K562 (cell line): ENCODE data around the gene NKX1-2. TPM values are rescaled to one million over a fixed set of nuclear protein-coding genes. Genes with fewer than 3 reads are reported as not detected.

ENCODE experiments used
- CBX8 ChIP-seq: fragments of 200-600 bp; sonication (generic); IDR thresholded peaks from 2 replicates; pipeline ENCODE4 v1.6.1; 2012; ENCODE audit warnings: borderline replicate concordance, mixed run types, low read depth, mild to moderate bottlenecking, moderate library complexity, mixed read lengths, low read length, control low read depth, inconsistent platforms; ENCODE audit not compliant: poor library complexity, severe bottlenecking; ENCODE audit errors: extremely low read depth
- DMBX1 ChIP-seq: fragments of 250-450 bp; sonication (Bioruptor Pico); IDR thresholded peaks from 2 replicates; pipeline ENCODE4 v1.8.0; 2022; ENCODE audit warnings: inconsistent platforms, mild to moderate bottlenecking, moderate library complexity, borderline replicate concordance
- EWSR1 ChIP-seq: fragments of 450-650 bp; IDR thresholded peaks from 2 replicates; pipeline ENCODE4 v1.6.1; 2018; ENCODE audit warnings: borderline replicate concordance, mild to moderate bottlenecking, low read depth, moderate library complexity; ENCODE audit not compliant: partially characterized antibody
- KAT7 ChIP-seq: sonication (generic); formaldehyde crosslinking; IDR thresholded peaks from 2 replicates; pipeline ENCODE4 v1.8.0; 2022; ENCODE audit warnings: missing genetic modification reagents, mild to moderate bottlenecking, borderline replicate concordance
- ZFPM2 ChIP-seq: fragments of 250-450 bp; sonication (Bioruptor Pico); IDR thresholded peaks from 2 replicates; pipeline ENCODE4 v1.5.1; 2022; ENCODE audit warnings: mild to moderate bottlenecking
- ZNF12 ChIP-seq: sonication (generic); formaldehyde crosslinking; IDR thresholded peaks from 2 replicates; pipeline ENCODE4 v1.4.0; 2020; ENCODE audit warnings: mild to moderate bottlenecking, missing genetic modification reagents
- ZNF253 ChIP-seq: fragments of 250-450 bp; sonication (Bioruptor Pico); conservative IDR thresholded peaks from 2 replicates; pipeline ENCODE4 v1.6.1; 2021; ENCODE audit warnings: mild to moderate bottlenecking
- ZNF408 ChIP-seq: fragments of 250-450 bp; sonication (Bioruptor Pico); IDR thresholded peaks from 2 replicates; pipeline ENCODE4 v1.4.0; 2020; ENCODE audit warnings: low read depth, mild to moderate bottlenecking, moderate library complexity
- polyA plus RNA-seq, 8 experiments: library from polyadenylated mRNA; depleted of rRNA in 4 of 8; stranded (reverse) in 5 of 8; unstranded in 3 of 8; fragments of >200 nt; fragmentation: Nextera tagmentation in 2 of 8; fragmentation: Illumina TruSeq in 1 of 8; extraction: Ambion mirVana in 2 of 8; extraction: Trizol in 1 of 8; gene quantifications; 2 replicates each; pipeline versions ENCODE4 v1.2.1 to v1.2.3, GENCODE V29; 2011 to 2014; ENCODE audit warnings: inconsistent platforms in 1 of 8, missing spikeins in 1 of 8
- total RNA-seq, 7 experiments: library from RNA; depleted of rRNA in 6 of 7; stranded (reverse); fragments of >200 nt in 6 of 7; fragmentation: Illumina TruSeq in 2 of 7; extraction: Trizol in 2 of 7; gene quantifications; 2 replicates each; pipeline versions ENCODE4 v1.2.1 to v1.2.3, GENCODE V29; 2011 to 2021; ENCODE audit warnings: low replicate concordance in 1 of 7
- TF ChIP-seq, protein P1 (sequence below): fragments of 450-650 bp; formaldehyde crosslinking; IDR thresholded peaks from 2 replicates; pipeline ENCODE4 v1.4.0; 2022; ENCODE audit warnings: missing genetic modification characterization
- TF ChIP-seq, protein P2 (sequence below): fragments of 450-650 bp; IDR thresholded peaks from 2 replicates; pipeline ENCODE4 v1.6.1; 2017; ENCODE audit warnings: mild to moderate bottlenecking, moderate library complexity
- TF ChIP-seq, protein P3 (sequence below): conservative IDR thresholded peaks from 2 replicates; pipeline ENCODE4 v1.6.1; 2011; ENCODE audit warnings: low read depth, mild to moderate bottlenecking, low read length; ENCODE audit not compliant: control insufficient read depth
- TF ChIP-seq, protein P4 (sequence below), 2 experiments: IDR thresholded peaks; 2 replicates each; pipeline ENCODE4 v1.6.1; 2011; ENCODE audit warnings: borderline replicate concordance in 1 of 2, control low read depth in 1 of 2, low read depth in 1 of 2, low read length in 1 of 2, mild to moderate bottlenecking in 1 of 2, mixed read lengths in 1 of 2, moderate library complexity in 1 of 2; ENCODE audit not compliant: insufficient read depth in 1 of 2, insufficient read length in 1 of 2, poor library complexity in 1 of 2, severe bottlenecking in 1 of 2; ENCODE audit errors: extremely low read depth in 1 of 2

The NKX1-2 gene
- total and polyA plus RNA-seq, 9 of the 15 experiments (the other 6 are each of a cell fraction or from before 2014, with no cell fraction given) = not detected

DNA sequence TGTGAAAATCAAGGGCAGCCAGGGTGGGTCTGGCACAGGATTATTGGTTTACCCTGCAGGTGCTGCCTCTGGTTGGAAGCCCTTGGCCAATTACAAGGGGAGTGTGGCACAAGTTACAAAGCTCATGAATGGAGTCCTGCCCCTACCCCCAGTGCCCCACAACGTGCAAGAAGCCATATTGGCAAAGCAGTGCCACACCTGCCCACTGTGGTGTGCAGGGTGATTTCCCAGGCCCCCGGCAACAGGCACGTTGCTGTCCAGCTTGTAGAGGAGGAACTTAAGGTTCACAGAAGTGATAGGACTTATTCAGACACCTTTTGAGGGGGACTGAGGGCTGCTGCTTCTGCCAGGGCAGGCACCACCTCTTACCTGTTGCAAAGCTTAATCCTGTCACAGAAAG lies 23.2 kb upstream of the NKX1-2 start (continued):
- TF ChIP-seq, protein P1, sequence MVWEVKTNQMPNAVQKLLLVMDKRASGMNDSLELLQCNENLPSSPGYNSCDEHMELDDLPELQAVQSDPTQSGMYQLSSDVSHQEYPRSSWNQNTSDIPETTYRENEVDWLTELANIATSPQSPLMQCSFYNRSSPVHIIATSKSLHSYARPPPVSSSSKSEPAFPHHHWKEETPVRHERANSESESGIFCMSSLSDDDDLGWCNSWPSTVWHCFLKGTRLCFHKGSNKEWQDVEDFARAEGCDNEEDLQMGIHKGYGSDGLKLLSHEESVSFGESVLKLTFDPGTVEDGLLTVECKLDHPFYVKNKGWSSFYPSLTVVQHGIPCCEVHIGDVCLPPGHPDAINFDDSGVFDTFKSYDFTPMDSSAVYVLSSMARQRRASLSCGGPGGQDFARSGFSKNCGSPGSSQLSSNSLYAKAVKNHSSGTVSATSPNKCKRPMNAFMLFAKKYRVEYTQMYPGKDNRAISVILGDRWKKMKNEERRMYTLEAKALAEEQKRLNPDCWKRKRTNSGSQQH (CRISPR knock-in tag) = no peak
- TF ChIP-seq ZNF12 (CRISPR knock-in tag) (no peak), DMBX1 (CRISPR knock-in tag) (no peak), KAT7 (CRISPR knock-in tag) (no peak), ZNF408 (CRISPR knock-in tag) (no peak), ZNF253 (CRISPR knock-in tag) (no peak), CBX8 (no peak), EWSR1 (no peak), ZFPM2 (CRISPR knock-in tag) (no peak)
- TF ChIP-seq, protein P2, sequence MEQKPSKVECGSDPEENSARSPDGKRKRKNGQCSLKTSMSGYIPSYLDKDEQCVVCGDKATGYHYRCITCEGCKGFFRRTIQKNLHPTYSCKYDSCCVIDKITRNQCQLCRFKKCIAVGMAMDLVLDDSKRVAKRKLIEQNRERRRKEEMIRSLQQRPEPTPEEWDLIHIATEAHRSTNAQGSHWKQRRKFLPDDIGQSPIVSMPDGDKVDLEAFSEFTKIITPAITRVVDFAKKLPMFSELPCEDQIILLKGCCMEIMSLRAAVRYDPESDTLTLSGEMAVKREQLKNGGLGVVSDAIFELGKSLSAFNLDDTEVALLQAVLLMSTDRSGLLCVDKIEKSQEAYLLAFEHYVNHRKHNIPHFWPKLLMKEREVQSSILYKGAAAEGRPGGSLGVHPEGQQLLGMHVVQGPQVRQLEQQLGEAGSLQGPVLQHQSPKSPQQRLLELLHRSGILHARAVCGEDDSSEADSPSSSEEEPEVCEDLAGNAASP = no peak
- TF ChIP-seq, protein P3, sequence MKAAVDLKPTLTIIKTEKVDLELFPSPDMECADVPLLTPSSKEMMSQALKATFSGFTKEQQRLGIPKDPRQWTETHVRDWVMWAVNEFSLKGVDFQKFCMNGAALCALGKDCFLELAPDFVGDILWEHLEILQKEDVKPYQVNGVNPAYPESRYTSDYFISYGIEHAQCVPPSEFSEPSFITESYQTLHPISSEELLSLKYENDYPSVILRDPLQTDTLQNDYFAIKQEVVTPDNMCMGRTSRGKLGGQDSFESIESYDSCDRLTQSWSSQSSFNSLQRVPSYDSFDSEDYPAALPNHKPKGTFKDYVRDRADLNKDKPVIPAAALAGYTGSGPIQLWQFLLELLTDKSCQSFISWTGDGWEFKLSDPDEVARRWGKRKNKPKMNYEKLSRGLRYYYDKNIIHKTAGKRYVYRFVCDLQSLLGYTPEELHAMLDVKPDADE = no peak
- TF ChIP-seq, protein P4, sequence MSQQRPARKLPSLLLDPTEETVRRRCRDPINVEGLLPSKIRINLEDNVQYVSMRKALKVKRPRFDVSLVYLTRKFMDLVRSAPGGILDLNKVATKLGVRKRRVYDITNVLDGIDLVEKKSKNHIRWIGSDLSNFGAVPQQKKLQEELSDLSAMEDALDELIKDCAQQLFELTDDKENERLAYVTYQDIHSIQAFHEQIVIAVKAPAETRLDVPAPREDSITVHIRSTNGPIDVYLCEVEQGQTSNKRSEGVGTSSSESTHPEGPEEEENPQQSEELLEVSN (IDR thresholded peaks at IDR 0.05; ENCODE audit: borderline replicate concordance in 1 of 2, extremely low read depth in 1 of 2, insufficient read depth in 1 of 2, insufficient read length in 1 of 2, low read depth in 1 of 2, low read length in 1 of 2, poor library complexity in 1 of 2, severe bottlenecking in 1 of 2) = no peak
